ENCODE data around the gene ABHD10. TPM values are rescaled to one million over a fixed set of nuclear protein-coding genes. Genes with fewer than 3 reads are reported as not detected.
A peak's percentile ranks its signal among the peaks of the same experiment; 100 is the strongest.

Gene ABHD10
- total RNA-seq, 1 experiment from 2014 or later = 45.0 TPM

- Histone ChIP-seq H4K20me1 (ENCODE audit: low read length) (no peaks in the 10 kb centered on the region), H3K4me3 (ENCODE audit: low read length) (no peak overlapping the region), H3K79me2 (ENCODE audit: low read length) (no peaks in the 10 kb centered on the region), H3K4me1 (ENCODE audit: insufficient read depth, low read length) (peaks cover 38% of the 10 kb centered on the region), H2AFZ (ENCODE audit: low read length) (no peak overlapping the region), H3K9me3 (ENCODE audit: low read length) (no peaks in the 10 kb centered on the region), H3K4me2 (ENCODE audit: low read length) (no peak overlapping the region), H3K9me2 (replicated peaks; ENCODE audit: low read length) (no peaks in the 10 kb centered on the region), H3K36me3 (ENCODE audit: low read depth, low read length) (peaks cover 24% of the 10 kb centered on the region; the same call in 1 of the 2 replicates), H3K9ac (ENCODE audit: low read length) (no peak overlapping the region), H3F3A (ENCODE audit: low read length, unreplicated experiment) (peaks cover 6% of the 10 kb centered on the region), H3K27me3 (ENCODE audit: low read length) (no peaks in the 10 kb centered on the region), H3K27ac (ENCODE audit: low read length) (no peak overlapping the region; the same call in 1 of the 2 replicates)
- ChIA-PET CTCF (no interaction called here), POLR2A (ENCODE audit: unreplicated experiment) (no interaction called here)
- ATAC-seq (no peak), DNase-seq (no peak)
- intact Hi-C loops (cut with micrococcal nuclease) = loop anchor here (2.0 kb wide), 3 partner anchors 15 to 59 kb away; no protein-coding TSS in a partner anchor
- no TSS peak for BruUV-seq (replicated peaks)
- TF ChIP-seq EZH2 (IDR thresholded peaks at IDR 0.05; ENCODE audit: low read length, unreplicated experiment) (no peak), EZH2phosphoT487 (IDR thresholded peaks at IDR 0.05; ENCODE audit: borderline replicate concordance, low read length) (no peak)
- TF ChIP-seq, protein P1, sequence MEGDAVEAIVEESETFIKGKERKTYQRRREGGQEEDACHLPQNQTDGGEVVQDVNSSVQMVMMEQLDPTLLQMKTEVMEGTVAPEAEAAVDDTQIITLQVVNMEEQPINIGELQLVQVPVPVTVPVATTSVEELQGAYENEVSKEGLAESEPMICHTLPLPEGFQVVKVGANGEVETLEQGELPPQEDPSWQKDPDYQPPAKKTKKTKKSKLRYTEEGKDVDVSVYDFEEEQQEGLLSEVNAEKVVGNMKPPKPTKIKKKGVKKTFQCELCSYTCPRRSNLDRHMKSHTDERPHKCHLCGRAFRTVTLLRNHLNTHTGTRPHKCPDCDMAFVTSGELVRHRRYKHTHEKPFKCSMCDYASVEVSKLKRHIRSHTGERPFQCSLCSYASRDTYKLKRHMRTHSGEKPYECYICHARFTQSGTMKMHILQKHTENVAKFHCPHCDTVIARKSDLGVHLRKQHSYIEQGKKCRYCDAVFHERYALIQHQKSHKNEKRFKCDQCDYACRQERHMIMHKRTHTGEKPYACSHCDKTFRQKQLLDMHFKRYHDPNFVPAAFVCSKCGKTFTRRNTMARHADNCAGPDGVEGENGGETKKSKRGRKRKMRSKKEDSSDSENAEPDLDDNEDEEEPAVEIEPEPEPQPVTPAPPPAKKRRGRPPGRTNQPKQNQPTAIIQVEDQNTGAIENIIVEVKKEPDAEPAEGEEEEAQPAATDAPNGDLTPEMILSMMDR (conservative IDR thresholded peaks at IDR 0.05; ENCODE audit: low read depth, low read length) = no peak
These were observed 17.2 kb upstream of the ABHD10 start for GRCh38 chr3:111961461-111962164.

- ChIA-PET POLR2A (ENCODE audit: unreplicated experiment) (interaction anchor here (1.2 kb wide), 1 partner anchor 15 kb away, joined by 18 read pairs; the partner anchor contains the start of gene ABHD10), CTCF (interaction anchor here (0.9 to 1.0 kb wide), 2 partner anchors 48 to 80 kb away, joined by 3 to 6 read pairs; no protein-coding TSS in a partner anchor)
- TF ChIP-seq EZH2 (IDR thresholded peaks at IDR 0.05; ENCODE audit: low read length, unreplicated experiment) = no peak
- TF ChIP-seq, protein P1 (conservative IDR thresholded peaks at IDR 0.05; ENCODE audit: low read depth, low read length) = no peak
- TF ChIP-seq EZH2phosphoT487 (IDR thresholded peaks at IDR 0.05; ENCODE audit: borderline replicate concordance, low read length) = no peak
- peaks cover 30% of the 10 kb centered on the region; the same call in 1 of the 2 replicates for H3K36me3 ChIP-seq (ENCODE audit: low read depth, low read length)
- no peaks in the 10 kb centered on the region for H3K79me2 ChIP-seq (ENCODE audit: low read length)
- intact Hi-C loops (cut with micrococcal nuclease) = loop anchor here (2.0 kb wide), 3 partner anchors 17 to 61 kb away; no protein-coding TSS in a partner anchor
- DNase-seq (peak; percentile 91), ATAC-seq (peak; percentile 85)
- H3K4me1 ChIP-seq (ENCODE audit: insufficient read depth, low read length) = peaks cover 54% of the 10 kb centered on the region
- H3K9me2 ChIP-seq (replicated peaks; ENCODE audit: low read length) = no peaks in the 10 kb centered on the region
- no peaks in the 10 kb centered on the region for H3K27me3 ChIP-seq (ENCODE audit: low read length)
- H4K20me1 ChIP-seq (ENCODE audit: low read length) = no peaks in the 10 kb centered on the region
- peak overlapping the region; percentile 81 for H3K27ac ChIP-seq (ENCODE audit: low read length)
- H3F3A ChIP-seq (ENCODE audit: low read length, unreplicated experiment) = peaks cover 6% of the 10 kb centered on the region
- H3K9me3 ChIP-seq (ENCODE audit: low read length) = no peaks in the 10 kb centered on the region
- peak overlapping the region; percentile 43 for H3K4me2 ChIP-seq (ENCODE audit: low read length)
- peak overlapping the region; percentile 21; the same call in 1 of the 2 replicates for H3K9ac ChIP-seq (ENCODE audit: low read length)
- no peak overlapping the region for H2AFZ ChIP-seq (ENCODE audit: low read length)
- no peak overlapping the region for H3K4me3 ChIP-seq (ENCODE audit: low read length)
- BruUV-seq (replicated peaks) = no TSS peak
These were observed 15.4 kb upstream of the ABHD10 start for GRCh38 chr3:111963424-111963823.

GRCh38 chr3:111965484-111965883 is 13.3 kb upstream of the ABHD10 start:
- no peaks in the 10 kb centered on the region for H3K79me2 ChIP-seq (ENCODE audit: low read length)
- peaks cover 37% of the 10 kb centered on the region for H3K36me3 ChIP-seq (ENCODE audit: low read depth, low read length)
- ChIA-PET CTCF (interaction anchor here (0.8 to 2.8 kb wide), 2 partner anchors 69 to 70 kb away, joined by 3 to 29 read pairs; no protein-coding TSS in a partner anchor), POLR2A (ENCODE audit: unreplicated experiment) (no interaction called here)
- no peak overlapping the region for H2AFZ ChIP-seq (ENCODE audit: low read length)
- no peak overlapping the region for H3K4me3 ChIP-seq (ENCODE audit: low read length)
- H3K9ac ChIP-seq (ENCODE audit: low read length) = no peak overlapping the region
- no peaks in the 10 kb centered on the region for H4K20me1 ChIP-seq (ENCODE audit: low read length)
- H3K27ac ChIP-seq (ENCODE audit: low read length) = no peak overlapping the region
- TF ChIP-seq EZH2 (IDR thresholded peaks at IDR 0.05; ENCODE audit: low read length, unreplicated experiment) = no peak
- TF ChIP-seq, protein P1 (conservative IDR thresholded peaks at IDR 0.05; ENCODE audit: low read depth, low read length) = no peak
- TF ChIP-seq EZH2phosphoT487 (IDR thresholded peaks at IDR 0.05; ENCODE audit: borderline replicate concordance, low read length) = no peak
- H3K4me1 ChIP-seq (ENCODE audit: insufficient read depth, low read length) = peaks cover 55% of the 10 kb centered on the region
- no peak overlapping the region for H3K4me2 ChIP-seq (ENCODE audit: low read length)
- DNase-seq (no peak), ATAC-seq (no peak)
- BruUV-seq (replicated peaks) = no TSS peak
- intact Hi-C loops (cut with micrococcal nuclease) = no loop called here
- H3K9me2 ChIP-seq (replicated peaks; ENCODE audit: low read length) = no peaks in the 10 kb centered on the region
- peaks cover 6% of the 10 kb centered on the region for H3F3A ChIP-seq (ENCODE audit: low read length, unreplicated experiment)
- no peaks in the 10 kb centered on the region for H3K9me3 ChIP-seq (ENCODE audit: low read length)
- H3K27me3 ChIP-seq (ENCODE audit: low read length) = no peaks in the 10 kb centered on the region

All from PC-3 (cell line).